BJ (cell line): ENCODE results near the gene PIPOX. TPM values are rescaled to one million over a fixed set of nuclear protein-coding genes. Genes with fewer than 3 reads are reported as not detected.

ENCODE experiments used
- CTCF ChIA-PET: fragments of 350-600 bp; formaldehyde crosslinking; extraction: SDS; loops from one replicate; lab custom pipeline; 2021; ENCODE audit warnings: antibody characterized with exemption, inconsistent platforms; lab: Yijun Ruan, JAX
- POLR2A ChIA-PET: fragments of 300-600 bp; sonication (Branson Sonifier 250); formaldehyde crosslinking; extraction: SDS; loops from one replicate; lab custom pipeline; 2021; ENCODE audit warnings: antibody characterized with exemption; lab: Charles Lee
- DNase-seq: peaks from one replicate; pipeline ENCODE4 v3.0.0-alpha.2; 2011; ENCODE audit warnings: low read depth
- H3K27me3 ChIP-seq: 2 replicates; pipeline ENCODE4 v1.6.0; 2011; ENCODE audit warnings: low read length; ENCODE audit not compliant: control insufficient read depth, insufficient read depth
- H3K36me3 ChIP-seq: 2 replicates; pipeline ENCODE4 v1.5.1; 2011; ENCODE audit warnings: low read length; ENCODE audit not compliant: control insufficient read depth, insufficient read depth
- H3K4me3 ChIP-seq: 2 replicates; pipeline ENCODE4 v1.5.1; 2011; ENCODE audit warnings: low read depth, mild to moderate bottlenecking, control low read depth, low read length
- CTCF ChIP-seq: IDR thresholded peaks from 2 replicates; pipeline ENCODE4 v1.5.1; 2011; ENCODE audit warnings: low read depth, mild to moderate bottlenecking, control low read depth, inconsistent platforms, low read length, moderate library complexity; ENCODE audit not compliant: insufficient read depth
- polyA plus RNA-seq: library from polyadenylated mRNA; depleted of rRNA; stranded (reverse); fragments of >200 nt; gene quantifications from 2 replicates; pipeline ENCODE4 v1.2.3, GENCODE V29; 2011

Gene PIPOX
- polyA plus RNA-seq, 1 experiment = 1.1 TPM

- CTCF ChIA-PET = no interaction called here
- DNase-seq = no peak
- no peak for TF ChIP-seq CTCF
- POLR2A ChIA-PET = no interaction called here
- Histone ChIP-seq H3K36me3 (no peaks in the 10 kb centered on the region), H3K27me3 (peaks cover 29% of the 10 kb centered on the region), H3K4me3 (no peak overlapping the region)
Measured at GRCh38 chr17:29012535-29012934, 30.4 kb upstream of the PIPOX start.

- Histone ChIP-seq H3K36me3 (no peaks in the 10 kb centered on the region), H3K27me3 (peaks cover 37% of the 10 kb centered on the region), H3K4me3 (no peak overlapping the region)
- CTCF ChIA-PET = interaction anchor here (0.7 to 0.9 kb wide), 2 partner anchors 35 to 49 kb away, joined by 3 to 5 read pairs; no protein-coding TSS in a partner anchor
- POLR2A ChIA-PET = no interaction called here
- no peak for DNase-seq
- TF ChIP-seq CTCF = no peak
Measured at GRCh38 chr17:29014716-29015115, 28.2 kb upstream of the PIPOX start.

- H3K4me3 ChIP-seq = no peak overlapping the region
Measured at GRCh38 chr17:29016345-29017210, 26.4 kb upstream of the PIPOX start.

GRCh38 chr17:29018788-29019474, 24.0 kb upstream of the PIPOX start:
- no peak for DNase-seq
- H3K27me3 ChIP-seq = peaks cover 56% of the 10 kb centered on the region

More at GRCh38 chr17:29016345-29017210, 26.4 kb upstream of the PIPOX start:
- H3K36me3 ChIP-seq = no peaks in the 10 kb centered on the region
- ChIA-PET POLR2A (no interaction called here), CTCF (interaction anchor here (0.9 to 1.1 kb wide), 2 partner anchors 9 to 32 kb away, joined by 3 read pairs; no protein-coding TSS in a partner anchor)
- DNase-seq = no peak
- H3K27me3 ChIP-seq = peaks cover 50% of the 10 kb centered on the region
- TF ChIP-seq CTCF = no peak

More at GRCh38 chr17:29018788-29019474, 24.0 kb upstream of the PIPOX start:
- CTCF ChIA-PET = interaction anchor here (1.0 to 1.4 kb wide), 3 partner anchors 12 to 98 kb away, joined by 4 to 8 read pairs (median 4); no protein-coding TSS in a partner anchor
- Histone ChIP-seq H3K4me3 (no peak overlapping the region), H3K36me3 (no peaks in the 10 kb centered on the region)
- POLR2A ChIA-PET = no interaction called here
- TF ChIP-seq CTCF = no peak
